ENCODE results near the gene KRTAP29-1.

GRCh38 chr17:41267711-41268110, 34.9 kb downstream of the KRTAP29-1 start:
- TF ChIP-seq EZH2 (IDR thresholded peaks at IDR 0.05; ENCODE audit: low read length) (no peak), CTCF (optimal IDR thresholded peaks at IDR 0.05 in 1 of 3, IDR thresholded peaks at IDR 0.05 in 1 of 3, conservative IDR thresholded peaks at IDR 0.05 in 1 of 3; ENCODE audit: extremely low read depth in 1 of 3, insufficient read depth in 2 of 3, low read length in 3 of 3) (no peak)
